ENCODE measurements around the gene PBX3. TPM values are rescaled to one million over a fixed set of nuclear protein-coding genes. Genes with fewer than 3 reads are reported as not detected.
"Not testable (repeated sequence)": the region's sequence is repeated elsewhere in the genome, so short reads cannot be mapped to it uniquely, and the experiment has no call there.

PBX3 gene
- total RNA-seq, 3 donors from 2014 or later: 13.0 to 24.4 (median 16.7) TPM

DNA sequence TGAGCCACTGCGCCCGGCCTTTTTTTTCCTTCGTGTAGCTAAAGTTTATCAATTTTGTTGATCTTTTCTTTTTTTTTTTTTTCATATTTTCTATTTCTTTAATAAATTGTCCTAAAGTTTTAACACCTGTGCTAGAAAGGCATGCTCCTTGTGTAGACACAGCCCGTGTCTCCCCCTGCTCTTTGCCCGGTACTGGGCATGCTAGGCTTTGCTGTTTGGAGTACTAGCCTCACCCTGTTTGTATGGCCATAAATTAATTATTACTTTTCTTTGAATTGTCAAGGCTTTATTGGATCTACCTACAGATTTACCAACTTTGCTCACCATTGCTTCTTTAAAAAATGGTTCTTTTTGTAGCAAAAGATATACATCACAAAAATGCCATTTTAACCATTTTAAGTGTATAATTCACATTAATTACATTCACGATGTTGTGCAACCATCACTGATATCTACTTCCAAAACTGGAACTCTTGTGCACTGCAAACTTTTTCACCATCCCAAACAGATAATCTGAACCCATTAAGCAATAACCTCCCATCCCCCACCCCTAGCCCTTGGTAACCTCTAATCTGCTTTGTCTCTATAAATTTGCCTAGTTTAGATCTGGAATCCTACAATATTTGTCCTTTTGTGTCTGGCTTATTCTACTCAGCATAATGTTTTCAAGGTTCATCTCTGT is 31.5 kb downstream of the PBX3 start:
- DNase-seq; H3K9me3 Mint-ChIP-seq; H3K36me3 Mint-ChIP-seq (ENCODE audit: insufficient read depth); ATAC-seq; H3K27me3 Mint-ChIP-seq (ENCODE audit: low read depth); H3K4me1 Mint-ChIP-seq (ENCODE audit: low read depth); H3K4me3 Mint-ChIP-seq: not testable (repeated sequence)

DNA sequence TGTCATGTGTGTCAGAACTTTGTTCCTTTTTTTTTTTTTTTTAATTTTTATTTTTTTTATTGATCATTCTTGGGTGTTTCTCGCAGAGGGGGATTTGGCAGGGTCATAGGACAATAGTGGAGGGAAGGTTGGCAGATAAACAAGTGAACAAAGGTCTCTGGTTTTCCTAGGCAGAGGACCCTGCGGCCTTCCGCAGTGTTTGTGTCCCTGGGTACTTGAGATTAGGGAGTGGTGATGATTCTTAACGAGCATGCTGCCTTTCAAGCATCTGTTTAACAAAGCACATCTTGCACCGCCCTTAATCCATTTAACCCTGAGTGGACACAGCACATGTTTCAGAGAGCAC is 32.0 kb downstream of the PBX3 start:
- ATAC-seq, H3K9me3 Mint-ChIP-seq: not testable (repeated sequence)

DNA sequence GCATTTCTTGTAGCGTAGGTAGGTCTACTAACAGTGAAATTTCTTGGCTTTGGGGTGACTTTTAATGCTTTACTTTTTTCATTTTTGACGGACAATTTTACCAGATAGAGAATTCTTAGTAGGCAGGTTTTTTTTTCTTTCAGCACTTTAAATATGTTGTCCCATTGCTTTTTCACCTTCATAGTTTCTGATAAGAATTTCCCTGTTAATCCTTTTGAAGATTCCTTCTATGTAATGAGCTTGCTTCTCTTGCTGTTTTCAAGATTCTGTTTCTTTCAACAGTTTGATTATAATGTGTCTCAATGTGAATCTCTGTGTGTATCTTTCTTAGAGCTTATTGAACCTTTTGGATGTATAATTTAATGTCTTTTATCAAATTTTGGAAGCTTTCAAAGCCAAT is 35.5 kb downstream of the PBX3 start:
- DNase-seq (no peak), ATAC-seq (no peak)
- H3K4me3 Mint-ChIP-seq: no peak overlapping the region
- no peaks in the 10 kb centered on the region for H3K9me3 Mint-ChIP-seq
- H3K27me3 Mint-ChIP-seq (ENCODE audit: low read depth): no peaks in the 10 kb centered on the region
- H3K4me1 Mint-ChIP-seq (ENCODE audit: low read depth): peaks cover 11% of the 10 kb centered on the region
- peaks cover 5% of the 10 kb centered on the region for H3K36me3 Mint-ChIP-seq (ENCODE audit: insufficient read depth)

More for the DNA sequence above, 32.0 kb downstream of the PBX3 start:
- not testable (repeated sequence) for H3K4me1 Mint-ChIP-seq (ENCODE audit: low read depth); H3K36me3 Mint-ChIP-seq (ENCODE audit: insufficient read depth); H3K4me3 Mint-ChIP-seq; DNase-seq; H3K27me3 Mint-ChIP-seq (ENCODE audit: low read depth)

DNA sequence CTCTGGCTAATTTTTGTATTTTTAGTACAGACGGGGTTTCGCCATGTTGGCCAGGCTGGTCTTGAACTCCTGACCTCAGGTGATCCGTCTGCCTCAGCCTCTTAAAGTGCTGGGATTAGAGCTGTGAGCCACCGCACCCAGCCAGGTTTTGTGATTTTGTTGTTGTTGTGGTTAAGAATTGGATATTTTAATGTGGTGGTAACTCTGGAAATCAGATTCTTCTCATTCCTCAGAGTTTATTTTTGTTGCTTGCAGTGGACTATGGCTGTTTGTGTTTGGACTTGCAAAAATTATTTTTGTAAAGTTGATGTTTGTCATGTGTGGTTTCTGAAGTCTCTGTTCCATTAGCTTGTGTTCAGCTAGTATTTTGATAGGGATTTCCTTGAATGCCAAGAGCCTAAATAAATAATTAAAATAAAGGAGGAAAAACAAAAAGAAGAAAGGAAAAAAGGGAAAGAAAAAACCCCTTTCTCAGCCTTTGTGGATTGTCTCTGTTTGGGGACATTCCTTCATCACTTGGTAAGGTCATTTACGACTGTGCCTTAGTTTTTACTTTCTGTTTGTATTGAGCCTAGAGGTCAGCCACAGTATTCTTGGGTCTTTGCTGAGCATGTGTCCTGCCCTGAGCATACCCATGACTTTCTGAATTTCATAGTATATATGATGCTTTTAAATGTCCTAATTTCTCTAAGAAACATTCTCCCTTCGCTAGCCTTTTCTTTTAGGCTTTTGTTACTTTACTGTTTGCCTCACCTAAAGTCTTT is 37.3 kb downstream of the PBX3 start:
- ATAC-seq (no peak), DNase-seq (no peak)
- H3K4me1 Mint-ChIP-seq (ENCODE audit: low read depth): peaks cover 11% of the 10 kb centered on the region
- no peaks in the 10 kb centered on the region for H3K27me3 Mint-ChIP-seq (ENCODE audit: low read depth)
- H3K4me3 Mint-ChIP-seq: no peak overlapping the region
- no peaks in the 10 kb centered on the region for H3K9me3 Mint-ChIP-seq
- peaks cover 5% of the 10 kb centered on the region for H3K36me3 Mint-ChIP-seq (ENCODE audit: insufficient read depth)

DNA sequence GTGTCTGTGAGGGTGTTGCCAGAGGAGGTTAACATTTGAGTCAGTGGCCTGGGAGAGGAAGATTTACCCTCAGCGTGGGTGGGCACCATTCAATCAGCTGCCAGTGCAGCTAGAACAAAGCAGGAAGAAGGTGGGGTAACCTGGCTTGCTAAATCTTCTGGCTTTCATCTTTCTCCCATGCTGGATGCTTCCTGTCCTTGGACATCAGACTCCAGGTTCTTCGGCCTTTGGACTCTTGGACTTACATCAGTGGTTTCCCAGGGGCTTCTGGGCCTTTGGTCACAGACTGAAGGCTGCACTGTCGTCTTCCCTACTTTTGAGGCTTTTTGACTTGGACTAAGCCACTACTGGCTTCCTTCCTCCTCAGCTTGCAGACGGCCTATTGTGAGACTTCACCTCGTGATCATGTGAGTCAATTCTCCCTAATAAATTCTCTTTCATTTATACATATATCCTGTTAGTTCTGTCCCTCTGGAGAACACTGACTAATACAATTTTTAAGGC is 38.1 kb downstream of the PBX3 start:
- Mint-ChIP-seq H3K4me1 (ENCODE audit: low read depth) (peaks cover 11% of the 10 kb centered on the region), H3K4me3 (no peak overlapping the region), H3K27me3 (ENCODE audit: low read depth) (no peaks in the 10 kb centered on the region), H3K9me3 (no peaks in the 10 kb centered on the region), H3K36me3 (ENCODE audit: insufficient read depth) (peaks cover 5% of the 10 kb centered on the region)
- DNase-seq (peak; percentile 14), ATAC-seq (peak; percentile 75 to 83)

DNA sequence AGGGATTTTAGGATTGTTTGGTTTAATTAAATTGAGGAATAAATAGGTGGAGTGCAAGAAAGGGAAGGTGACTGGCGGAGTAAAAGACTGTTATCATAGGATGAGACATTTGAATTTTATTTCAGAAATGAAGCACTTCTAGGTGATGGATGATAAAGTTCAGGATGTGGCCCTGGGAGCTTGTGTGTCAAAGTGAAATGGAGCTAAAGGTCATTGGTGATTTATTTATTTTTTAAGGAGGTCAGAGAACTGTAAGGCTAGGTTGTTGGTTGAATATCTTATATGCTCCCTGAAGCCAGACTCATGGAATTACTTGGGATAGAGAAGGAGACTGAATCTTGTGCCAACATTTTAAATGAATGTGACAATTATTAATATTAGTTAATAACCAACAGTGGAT is 40.5 kb downstream of the PBX3 start:
- Mint-ChIP-seq H3K27me3 (ENCODE audit: low read depth) (no peaks in the 10 kb centered on the region), H3K36me3 (ENCODE audit: insufficient read depth) (peaks cover 5% of the 10 kb centered on the region), H3K4me3 (no peak overlapping the region), H3K9me3 (no peaks in the 10 kb centered on the region), H3K4me1 (ENCODE audit: low read depth) (peaks cover 11% of the 10 kb centered on the region)
- DNase-seq (no peak), ATAC-seq (no peak)

DNA sequence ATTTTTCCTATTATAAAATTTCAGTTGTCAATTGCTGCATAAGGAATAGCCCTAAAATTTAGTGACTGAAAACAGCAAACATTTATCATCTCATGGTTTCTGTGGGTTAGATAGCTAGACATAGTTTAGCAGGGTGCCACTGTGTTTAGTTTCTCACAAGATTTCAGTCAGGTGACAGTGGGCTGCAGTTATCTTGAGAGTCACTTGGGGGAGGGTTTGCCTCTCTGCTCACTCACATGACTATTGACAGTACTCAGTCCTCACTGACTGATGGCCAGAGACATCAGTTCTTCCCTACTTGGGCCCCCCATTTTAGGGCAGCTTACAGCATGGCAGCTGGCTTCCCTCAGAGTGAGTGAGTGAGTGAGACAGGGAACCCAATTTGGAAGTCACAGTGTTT is 42.0 kb downstream of the PBX3 start:
- peaks cover 11% of the 10 kb centered on the region for H3K4me1 Mint-ChIP-seq (ENCODE audit: low read depth)
- ATAC-seq: no peak

DNA sequence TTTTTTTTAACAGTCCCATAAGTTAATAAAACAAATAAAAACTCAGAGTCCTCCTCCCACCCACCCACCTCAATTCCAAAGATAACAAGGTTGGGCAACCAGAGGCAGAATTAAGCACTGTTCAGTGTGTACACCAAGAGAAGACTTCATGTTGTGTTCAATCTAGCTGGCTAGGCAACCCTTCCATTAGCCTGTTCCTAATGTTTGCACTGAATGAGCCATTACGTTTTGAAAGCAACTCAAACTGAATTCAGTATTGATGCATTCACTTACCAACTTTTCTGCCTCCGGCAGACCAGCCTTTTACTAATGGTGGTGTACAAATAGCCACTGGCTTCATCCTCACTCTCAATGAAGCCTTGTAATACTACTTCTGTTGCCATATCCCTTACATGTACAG is 47.5 kb downstream of the PBX3 start:
- peaks cover 3% of the 10 kb centered on the region for H3K4me1 Mint-ChIP-seq (ENCODE audit: low read depth)
- no peak overlapping the region for H3K4me3 Mint-ChIP-seq
- no peaks in the 10 kb centered on the region for H3K36me3 Mint-ChIP-seq (ENCODE audit: insufficient read depth)
- H3K27me3 Mint-ChIP-seq (ENCODE audit: low read depth): no peaks in the 10 kb centered on the region
- no peaks in the 10 kb centered on the region for H3K9me3 Mint-ChIP-seq
- ATAC-seq (no peak), DNase-seq (no peak)

More for the DNA sequence above, 42.0 kb downstream of the PBX3 start:
- Mint-ChIP-seq H3K36me3 (ENCODE audit: insufficient read depth) (peaks cover 5% of the 10 kb centered on the region), H3K27me3 (ENCODE audit: low read depth) (no peaks in the 10 kb centered on the region), H3K4me3 (no peak overlapping the region), H3K9me3 (no peaks in the 10 kb centered on the region)
- no peak for DNase-seq

DNA sequence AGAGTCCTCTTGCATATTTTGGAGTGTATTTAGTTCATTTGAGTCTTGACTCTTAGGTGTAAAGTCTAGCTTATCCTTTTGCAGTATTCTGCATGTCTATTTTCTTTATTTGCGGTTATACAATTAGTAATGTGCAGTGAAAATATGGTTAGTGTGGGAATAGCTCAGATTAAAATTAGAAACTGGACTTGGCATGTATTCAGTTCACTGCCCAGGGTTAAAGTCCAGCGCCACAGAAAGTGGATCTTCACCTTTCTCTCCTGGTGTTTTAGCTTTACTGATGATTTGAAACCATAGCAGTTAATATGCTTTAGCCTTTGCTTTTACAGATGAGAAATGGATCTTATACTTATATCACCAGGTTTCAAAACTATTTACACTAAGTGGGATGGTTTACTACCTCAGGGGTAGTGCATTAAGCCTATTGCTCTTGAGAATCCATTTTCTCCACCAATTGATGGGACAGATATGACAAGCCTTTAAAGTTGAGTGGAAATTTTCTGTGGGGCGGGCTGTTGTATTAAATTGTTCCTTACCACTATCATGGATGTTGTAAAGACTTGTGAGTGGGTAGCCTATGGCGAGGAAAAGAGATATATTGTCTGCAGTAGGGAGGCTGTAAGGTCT is 48.9 kb downstream of the PBX3 start:
- no peak overlapping the region for H3K4me3 Mint-ChIP-seq
- no peaks in the 10 kb centered on the region for H3K27me3 Mint-ChIP-seq (ENCODE audit: low read depth)
- H3K9me3 Mint-ChIP-seq: no peaks in the 10 kb centered on the region
- DNase-seq: no peak
- H3K4me1 Mint-ChIP-seq (ENCODE audit: low read depth): peaks cover 3% of the 10 kb centered on the region
- no peaks in the 10 kb centered on the region for H3K36me3 Mint-ChIP-seq (ENCODE audit: insufficient read depth)
- ATAC-seq: no peak

DNA sequence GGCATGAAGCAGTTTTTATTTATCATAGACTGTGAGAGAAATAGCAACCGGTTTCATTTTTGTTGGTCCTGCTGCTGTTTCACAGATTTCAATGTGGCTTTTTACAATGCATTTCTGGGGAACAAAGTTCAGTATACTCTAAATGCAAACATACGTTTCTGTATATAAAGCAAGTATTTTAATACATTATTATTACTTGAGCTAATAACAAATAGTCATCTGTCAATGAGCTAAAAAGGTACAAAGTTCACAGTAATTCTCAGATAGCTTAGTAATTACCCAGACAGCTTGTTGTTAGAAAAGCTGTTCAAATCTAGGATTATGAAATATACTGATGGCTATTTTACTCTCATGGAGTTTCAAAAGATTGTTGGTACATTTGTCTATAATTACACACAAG is 50.8 kb downstream of the PBX3 start:
- Mint-ChIP-seq H3K36me3 (ENCODE audit: insufficient read depth) (no peaks in the 10 kb centered on the region), H3K4me1 (ENCODE audit: low read depth) (peaks cover 3% of the 10 kb centered on the region), H3K27me3 (ENCODE audit: low read depth) (no peaks in the 10 kb centered on the region), H3K4me3 (no peak overlapping the region), H3K9me3 (no peaks in the 10 kb centered on the region)
- ATAC-seq (no peak), DNase-seq (no peak)

DNA sequence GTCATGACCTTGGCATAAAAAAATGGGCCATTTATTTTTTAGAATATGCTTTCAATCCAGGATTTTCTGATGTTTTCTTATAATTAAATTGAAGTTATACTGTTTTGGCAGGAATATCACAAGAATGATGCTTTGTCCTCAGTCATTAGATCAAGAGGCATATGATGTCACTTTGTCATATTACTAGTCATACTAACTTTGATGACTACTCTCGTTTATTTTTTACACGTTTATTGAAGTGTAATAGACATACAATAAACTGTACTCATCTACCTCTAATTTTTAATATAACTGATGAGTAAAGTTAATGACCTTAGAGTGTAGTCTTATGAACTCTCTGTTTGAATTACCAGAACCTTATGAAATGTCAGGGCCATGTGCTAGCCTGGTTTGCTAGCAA is 56.4 kb downstream of the PBX3 start:
- H3K36me3 Mint-ChIP-seq (ENCODE audit: insufficient read depth): no peaks in the 10 kb centered on the region
- H3K9me3 Mint-ChIP-seq: no peaks in the 10 kb centered on the region
- H3K4me3 Mint-ChIP-seq: no peak overlapping the region
- DNase-seq (no peak), ATAC-seq (no peak)
- H3K4me1 Mint-ChIP-seq (ENCODE audit: low read depth): no peaks in the 10 kb centered on the region
- no peaks in the 10 kb centered on the region for H3K27me3 Mint-ChIP-seq (ENCODE audit: low read depth)

DNA sequence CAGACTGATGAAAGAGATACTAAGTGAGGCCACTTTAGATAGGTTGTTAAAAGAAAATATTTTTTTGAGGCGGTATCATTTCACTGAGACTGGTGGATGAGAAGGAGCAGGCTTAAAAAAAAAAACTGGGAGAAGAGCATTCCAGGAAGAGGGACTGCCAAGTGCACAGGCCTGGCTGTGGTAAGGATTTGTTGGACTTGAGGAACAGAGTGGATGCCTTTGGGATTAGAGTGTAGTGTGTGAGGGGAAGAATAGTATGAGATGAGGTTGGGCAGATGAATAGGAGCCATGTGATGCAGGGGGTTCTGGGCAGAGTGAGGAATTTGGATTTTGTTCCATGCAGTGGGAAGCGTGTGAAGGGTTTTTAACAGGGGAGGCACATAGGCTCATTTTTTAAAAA is 57.9 kb downstream of the PBX3 start:
- no peak for ATAC-seq
- Mint-ChIP-seq H3K36me3 (ENCODE audit: insufficient read depth) (no peaks in the 10 kb centered on the region), H3K9me3 (no peaks in the 10 kb centered on the region), H3K27me3 (ENCODE audit: low read depth) (no peaks in the 10 kb centered on the region), H3K4me1 (ENCODE audit: low read depth) (no peaks in the 10 kb centered on the region), H3K4me3 (no peak overlapping the region)
- no peak for DNase-seq

DNA sequence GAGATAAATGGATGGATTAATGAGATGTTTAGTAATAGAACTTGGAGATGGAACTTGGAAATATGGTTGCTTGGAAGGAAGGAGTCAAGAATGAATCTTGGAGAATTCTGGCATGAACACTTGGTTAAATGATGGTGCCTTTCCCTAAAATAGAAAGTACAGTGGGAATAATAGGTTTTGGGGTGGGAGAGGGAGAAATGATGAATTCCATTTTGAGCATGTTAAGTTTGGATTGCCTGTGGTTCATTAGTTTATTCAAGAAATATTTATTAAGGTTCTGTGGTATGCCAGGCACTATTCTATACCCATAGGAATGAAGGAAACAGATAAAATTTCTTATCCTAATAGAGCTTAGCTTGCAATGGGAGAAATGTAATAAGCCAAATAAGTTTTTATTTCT is 58.4 kb downstream of the PBX3 start:
- DNase-seq (no peak), ATAC-seq (no peak)
- no peaks in the 10 kb centered on the region for H3K27me3 Mint-ChIP-seq (ENCODE audit: low read depth)
- no peaks in the 10 kb centered on the region for H3K36me3 Mint-ChIP-seq (ENCODE audit: insufficient read depth)
- no peaks in the 10 kb centered on the region for H3K9me3 Mint-ChIP-seq
- no peak overlapping the region for H3K4me3 Mint-ChIP-seq
- H3K4me1 Mint-ChIP-seq (ENCODE audit: low read depth): no peaks in the 10 kb centered on the region

DNA sequence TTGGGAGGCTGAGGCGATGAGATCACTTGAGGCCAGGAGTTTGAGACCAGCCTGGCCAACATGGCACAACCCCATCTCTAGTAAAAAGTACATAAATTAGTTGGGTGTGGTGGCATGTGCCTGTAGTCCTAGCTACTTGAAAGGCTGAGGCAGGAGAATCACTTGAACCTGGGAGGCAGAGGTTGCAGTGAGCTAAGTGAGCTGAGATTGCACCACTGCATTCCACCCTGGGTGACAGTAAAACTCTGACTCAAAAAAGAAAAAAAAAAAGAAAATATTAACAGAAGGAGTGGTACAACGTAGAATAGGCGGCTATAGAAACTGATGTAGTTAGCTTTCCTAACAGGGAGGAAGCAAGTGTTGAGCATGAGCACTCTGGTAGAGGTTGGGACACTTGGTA is 59.9 kb downstream of the PBX3 start:
- Mint-ChIP-seq H3K36me3 (ENCODE audit: insufficient read depth) (no peaks in the 10 kb centered on the region), H3K9me3 (no peaks in the 10 kb centered on the region), H3K27me3 (ENCODE audit: low read depth) (no peaks in the 10 kb centered on the region), H3K4me3 (no peak overlapping the region), H3K4me1 (ENCODE audit: low read depth) (no peaks in the 10 kb centered on the region)
- DNase-seq: no peak
- ATAC-seq: no peak

DNA sequence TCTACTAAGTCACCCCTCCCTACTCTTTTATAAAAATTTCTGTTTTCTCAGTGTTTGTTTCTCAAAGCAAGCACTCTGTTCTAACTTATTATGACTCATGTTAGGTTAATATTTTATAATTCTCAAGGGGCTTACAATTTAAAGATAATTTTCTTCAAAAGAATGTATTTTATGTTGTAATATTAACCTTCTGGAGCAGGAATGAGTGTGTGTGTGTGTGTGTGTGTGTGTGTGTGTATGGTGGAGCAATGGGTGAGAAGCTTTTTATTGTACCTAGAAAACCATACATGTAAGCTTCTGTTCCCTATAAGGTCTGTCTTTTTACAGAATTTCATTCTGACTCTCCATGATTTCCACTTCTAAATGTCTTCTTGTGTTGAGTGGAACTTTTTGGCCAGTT is 63.0 kb downstream of the PBX3 start:
- Mint-ChIP-seq H3K36me3 (ENCODE audit: insufficient read depth) (no peaks in the 10 kb centered on the region), H3K9me3 (no peaks in the 10 kb centered on the region), H3K27me3 (ENCODE audit: low read depth) (no peaks in the 10 kb centered on the region), H3K4me1 (ENCODE audit: low read depth) (no peaks in the 10 kb centered on the region), H3K4me3 (no peak overlapping the region)
- ATAC-seq: no peak
- DNase-seq: no peak
